ENCODE measurements around the gene SPAG16.

Gene SPAG16

DNA sequence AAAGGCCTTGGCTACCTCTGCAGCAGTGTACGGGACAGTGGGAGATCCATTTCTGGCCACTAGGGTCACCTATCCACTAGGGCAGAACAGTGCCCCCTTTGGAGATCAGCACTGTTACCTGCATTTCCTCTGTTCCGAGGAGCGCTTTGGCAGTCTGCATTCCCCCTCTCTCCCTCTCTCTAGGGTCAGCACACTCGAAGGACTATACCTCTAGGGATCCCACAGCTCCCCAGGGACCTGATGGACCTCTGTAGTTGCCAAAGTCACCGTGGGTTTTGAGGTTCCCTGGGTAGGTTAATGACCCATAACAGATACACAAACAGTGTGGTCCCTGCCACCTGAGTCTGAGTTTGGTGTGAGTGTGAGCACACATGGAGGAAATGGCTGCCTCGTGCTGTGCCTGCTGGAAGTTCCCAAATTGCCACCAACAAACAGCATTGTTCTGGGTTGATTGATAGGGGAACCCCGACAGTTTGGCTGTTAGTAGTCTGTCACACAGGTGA is 1026.8 kb downstream of the SPAG16 start:
- DNase-seq: no peak

DNA sequence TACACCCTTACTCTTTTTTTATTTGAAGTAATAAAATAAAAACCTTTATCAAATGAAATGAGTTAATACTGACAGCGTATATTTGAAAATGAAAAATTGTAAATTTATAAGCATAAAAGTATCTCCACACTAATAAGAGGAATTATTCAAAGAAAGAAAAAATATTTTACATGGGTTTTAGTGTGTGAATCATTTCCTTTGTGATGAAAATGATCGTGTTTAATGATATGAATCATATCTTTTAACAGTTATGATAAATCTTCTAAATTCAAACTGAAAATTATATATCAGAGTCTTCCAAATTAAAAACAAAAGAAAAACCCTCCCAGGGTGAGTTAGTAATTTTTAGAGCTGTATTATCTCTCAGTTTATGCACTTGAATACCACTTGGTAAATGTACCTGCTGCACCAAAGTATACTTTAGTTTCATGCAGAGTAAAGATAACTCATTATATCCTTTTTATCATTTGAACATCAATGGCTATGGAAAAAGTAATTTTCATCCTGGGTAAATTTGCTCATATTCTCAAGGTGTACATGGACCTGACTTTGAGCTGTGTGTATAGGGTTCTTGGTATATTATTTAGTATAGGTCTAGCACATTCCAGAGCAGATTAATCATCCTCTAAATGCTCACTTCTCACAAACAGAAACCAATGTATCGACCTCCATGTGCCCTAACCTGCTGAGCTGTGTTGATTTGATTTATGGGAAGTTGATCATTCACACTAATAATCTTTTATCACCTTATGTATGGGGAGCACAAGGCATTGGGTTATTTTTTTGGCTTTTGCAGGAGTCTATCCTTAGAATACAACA is 1027.9 kb downstream of the SPAG16 start:
- DNase-seq: no peak

DNA sequence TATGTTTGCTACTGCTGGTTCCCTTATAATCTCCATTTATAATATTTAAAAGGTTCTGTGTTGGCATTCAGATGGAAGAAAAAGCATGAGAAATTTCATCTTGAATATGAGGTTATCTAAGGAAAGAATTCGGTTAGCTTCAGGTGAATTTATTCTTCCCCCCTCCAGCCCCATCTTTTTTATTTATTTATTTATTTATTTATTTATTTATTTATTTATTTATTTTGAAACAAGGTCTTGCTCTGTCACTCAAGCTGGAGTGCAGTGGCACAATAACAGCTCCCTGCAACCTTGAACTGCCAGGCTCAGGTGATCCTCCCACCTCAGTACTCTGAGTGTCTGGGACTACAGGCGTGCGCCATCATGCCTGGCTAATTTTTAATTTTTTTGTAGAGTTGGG is 1031.1 kb downstream of the SPAG16 start:
- DNase-seq: no peak

DNA sequence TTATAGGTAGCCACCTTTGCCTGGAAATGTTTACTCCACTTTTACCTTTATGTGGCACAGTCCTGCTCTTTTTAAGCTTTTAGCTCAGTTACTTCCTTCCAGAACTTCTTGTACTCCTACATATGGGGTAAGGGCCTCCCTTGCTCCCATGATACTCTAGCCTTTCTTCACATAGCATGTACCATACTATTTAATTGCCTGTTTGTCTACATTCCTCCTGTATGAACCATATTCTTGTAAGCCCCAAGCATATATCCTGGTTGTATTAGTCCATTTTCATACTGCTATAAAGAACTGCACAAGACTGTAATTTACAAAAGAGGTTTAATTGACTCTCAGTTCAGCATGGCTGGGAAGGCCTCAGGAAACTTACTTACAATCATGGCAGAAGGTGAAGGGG is 1035.9 kb downstream of the SPAG16 start:
- no peak for DNase-seq

DNA sequence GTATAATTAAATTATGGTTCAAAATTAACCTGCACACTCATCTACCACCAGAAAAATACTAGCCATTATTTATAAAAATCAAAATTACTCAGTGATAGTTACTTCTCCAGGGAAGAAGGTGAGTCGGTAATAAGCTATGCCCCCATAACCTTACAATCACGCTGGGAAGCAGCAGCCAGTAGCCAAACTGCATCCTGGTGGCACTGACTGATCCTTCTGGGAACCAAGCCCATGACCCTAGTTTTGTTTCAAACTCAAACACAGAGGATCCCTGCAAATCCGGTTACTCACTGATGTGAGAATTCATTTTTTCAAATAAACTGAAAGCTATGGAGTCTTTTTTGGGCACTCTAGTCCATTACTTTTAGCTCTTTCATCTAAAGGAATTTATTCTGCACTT is 1038.4 kb downstream of the SPAG16 start:
- no peak for DNase-seq

DNA sequence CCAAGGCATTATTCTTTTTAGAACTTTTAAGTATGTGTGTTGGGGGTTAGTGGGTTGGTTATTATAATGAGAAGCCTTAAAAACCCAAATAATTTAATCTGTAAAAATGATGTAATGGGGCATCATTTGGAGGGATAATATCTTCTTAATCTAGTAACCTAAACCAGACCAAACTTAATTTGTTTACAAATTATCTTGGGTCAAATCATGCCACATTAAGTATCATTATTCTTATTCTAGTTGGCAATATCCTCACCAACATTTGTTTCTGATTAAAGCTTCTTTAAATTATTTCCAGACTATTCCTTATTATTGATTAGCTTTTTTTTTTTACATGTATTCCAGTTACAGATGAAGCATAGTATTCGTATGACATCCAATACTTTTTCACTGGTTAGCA is 1041.1 kb downstream of the SPAG16 start:
- DNase-seq: no peak

DNA sequence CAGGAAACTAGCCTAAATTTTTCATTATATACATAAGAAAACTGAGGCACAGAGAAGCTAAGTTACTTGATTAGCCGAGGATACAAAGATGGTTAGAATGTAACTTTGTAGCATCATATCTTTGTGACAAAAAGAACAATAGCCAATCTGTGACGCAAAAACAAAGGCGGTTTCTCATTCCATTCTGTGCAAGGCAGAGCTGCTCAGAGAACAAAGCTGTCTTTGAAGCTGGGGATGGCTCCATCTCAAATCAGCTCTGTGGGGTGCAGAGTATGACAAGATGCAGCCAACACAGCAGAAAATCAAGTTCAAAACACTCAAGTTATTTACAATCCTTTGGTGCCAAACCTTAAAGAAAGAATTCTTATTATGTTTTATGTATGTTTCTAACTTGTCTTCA is 1044.7 kb downstream of the SPAG16 start:
- no peak for DNase-seq

DNA sequence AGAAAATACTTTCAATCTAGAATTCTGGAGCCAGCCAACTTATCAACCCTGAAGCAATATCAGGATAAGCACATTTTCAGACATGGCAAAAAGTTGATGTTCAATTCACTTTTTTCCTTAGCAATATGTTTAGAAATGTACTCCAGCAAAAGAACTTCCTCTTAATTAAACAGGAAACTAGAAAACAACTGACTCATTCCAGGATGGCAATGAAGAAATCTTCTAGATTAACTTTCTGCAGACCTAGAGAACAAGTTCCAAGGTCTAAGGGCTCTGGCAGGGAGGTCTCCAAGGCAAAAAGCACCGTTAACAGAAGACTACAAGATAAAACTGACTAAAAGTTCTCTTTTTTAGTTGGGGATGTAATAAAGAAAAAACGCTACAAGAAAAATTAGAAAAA is 1057.4 kb downstream of the SPAG16 start:
- DNase-seq: no peak

DNA sequence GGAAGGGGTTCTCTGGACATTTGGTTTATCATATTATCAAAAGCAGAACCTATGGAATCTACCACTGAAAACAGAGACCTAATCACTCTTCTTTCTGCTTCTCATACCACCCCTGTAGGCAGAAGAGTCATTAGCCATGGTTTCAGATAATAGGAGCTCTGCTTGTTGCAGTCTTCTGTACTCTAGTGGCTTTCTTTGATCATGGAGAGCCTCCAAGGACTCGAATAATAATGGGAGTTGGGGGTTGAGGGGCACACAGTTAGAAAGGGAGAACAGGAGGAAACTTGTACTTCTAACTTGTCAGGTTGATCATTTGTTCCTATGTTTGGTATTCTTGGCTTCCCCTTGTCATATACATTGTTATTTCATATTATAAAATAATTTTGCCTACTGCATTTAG is 1074.2 kb downstream of the SPAG16 start:
- no peak for DNase-seq

DNA sequence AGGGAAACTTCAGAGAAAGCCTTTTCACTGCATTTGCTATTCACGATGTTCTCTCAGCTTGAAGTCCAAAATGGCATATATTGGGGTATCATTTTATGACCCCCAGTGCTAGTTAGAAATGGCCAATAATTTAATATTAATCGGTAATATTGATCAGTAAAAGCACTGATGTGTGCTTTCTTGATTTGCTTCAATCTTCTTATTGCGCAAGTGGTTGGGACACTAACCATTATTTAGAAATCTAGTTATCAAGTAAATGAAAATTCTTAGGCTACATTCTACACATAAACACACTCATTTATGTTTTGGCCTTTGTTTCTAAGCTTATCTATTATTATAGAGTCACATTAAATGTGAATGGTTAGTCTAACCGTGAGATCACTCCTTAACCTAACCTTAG is 1076.9 kb downstream of the SPAG16 start:
- no peak for DNase-seq

DNA sequence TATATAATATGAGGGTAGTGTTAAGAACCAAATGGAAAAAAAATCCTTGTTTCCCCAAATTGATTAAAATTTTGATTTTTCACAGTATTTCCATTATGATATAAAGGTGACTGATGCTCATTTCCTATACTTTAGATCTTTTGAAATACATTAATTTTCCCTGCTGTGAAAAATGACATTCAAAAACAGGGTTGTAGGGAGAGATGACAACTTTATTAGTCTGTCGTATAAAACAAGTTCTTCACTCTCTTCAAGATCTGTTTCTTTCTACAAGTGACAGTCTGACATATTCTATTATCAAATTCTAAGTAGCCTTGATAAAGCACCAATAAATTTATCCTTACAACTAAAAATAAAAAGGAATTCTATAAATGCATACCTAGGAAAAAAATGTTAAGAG is 1081.3 kb downstream of the SPAG16 start:
- DNase-seq: no peak

DNA sequence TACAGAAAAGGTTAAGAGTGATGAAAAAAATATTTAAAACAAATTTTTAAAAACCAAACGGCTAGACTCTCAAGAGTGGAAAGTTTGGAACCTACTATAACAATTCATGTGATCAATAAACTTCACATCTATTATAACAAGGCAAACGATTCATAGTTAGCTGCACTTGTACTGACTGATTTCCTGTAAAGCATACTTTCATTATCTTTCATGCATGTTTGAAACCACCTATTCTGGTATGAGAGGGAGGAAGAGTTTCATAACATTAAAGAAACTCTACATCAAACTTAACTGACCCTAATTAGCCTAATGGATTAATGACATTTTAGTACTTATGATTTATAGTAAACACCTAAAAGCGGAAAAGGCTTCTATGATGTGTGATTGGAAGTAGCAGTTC is 1082.9 kb downstream of the SPAG16 start:
- no peak for DNase-seq

DNA sequence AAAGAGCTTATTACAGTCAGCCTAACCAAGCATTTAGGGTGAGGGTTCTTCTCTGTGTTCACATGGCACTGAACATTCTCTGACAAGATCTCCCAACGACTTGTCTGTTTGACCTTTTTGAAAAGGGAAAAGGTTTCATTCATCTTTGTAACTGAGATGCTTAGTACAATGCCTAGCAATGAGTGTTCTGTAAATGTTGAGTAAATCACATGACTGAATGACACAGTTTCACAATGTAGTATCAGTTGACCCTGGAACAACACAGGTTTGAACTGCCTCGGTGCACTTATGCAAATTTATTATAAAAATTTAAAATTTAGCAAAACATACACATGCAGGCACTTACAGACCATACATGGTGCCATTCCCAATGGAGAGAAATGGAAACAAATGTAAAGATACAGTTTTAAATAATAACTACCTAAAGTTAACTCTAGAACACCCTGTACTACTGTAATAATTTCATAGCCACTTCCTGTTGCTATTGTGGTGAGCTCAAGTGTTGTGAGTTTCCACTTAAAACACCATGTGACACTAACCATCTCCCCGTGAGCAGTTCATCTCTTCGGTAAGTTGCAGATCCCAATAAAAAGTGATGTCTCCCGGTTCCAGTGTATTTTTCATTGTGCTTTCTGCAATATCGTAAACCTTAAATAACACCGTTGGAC is 1092.5 kb downstream of the SPAG16 start:
- no peak for DNase-seq

DNA sequence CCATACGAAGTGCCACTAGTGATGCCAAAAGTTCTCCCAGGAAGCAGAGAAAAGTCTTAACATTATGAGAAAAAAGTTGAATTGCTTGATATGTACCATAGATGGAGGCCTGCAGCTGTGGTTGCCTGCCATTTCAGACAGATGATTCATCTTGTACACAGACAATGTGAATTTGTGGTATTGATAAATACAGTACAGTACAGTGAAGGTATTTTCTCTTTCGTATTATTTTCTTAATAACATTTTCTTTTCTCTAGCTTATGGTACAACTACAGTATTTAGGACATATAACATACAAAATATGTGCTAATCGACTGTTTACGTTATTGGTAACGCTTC is 1093.0 kb downstream of the SPAG16 start:
- DNase-seq: no peak

DNA sequence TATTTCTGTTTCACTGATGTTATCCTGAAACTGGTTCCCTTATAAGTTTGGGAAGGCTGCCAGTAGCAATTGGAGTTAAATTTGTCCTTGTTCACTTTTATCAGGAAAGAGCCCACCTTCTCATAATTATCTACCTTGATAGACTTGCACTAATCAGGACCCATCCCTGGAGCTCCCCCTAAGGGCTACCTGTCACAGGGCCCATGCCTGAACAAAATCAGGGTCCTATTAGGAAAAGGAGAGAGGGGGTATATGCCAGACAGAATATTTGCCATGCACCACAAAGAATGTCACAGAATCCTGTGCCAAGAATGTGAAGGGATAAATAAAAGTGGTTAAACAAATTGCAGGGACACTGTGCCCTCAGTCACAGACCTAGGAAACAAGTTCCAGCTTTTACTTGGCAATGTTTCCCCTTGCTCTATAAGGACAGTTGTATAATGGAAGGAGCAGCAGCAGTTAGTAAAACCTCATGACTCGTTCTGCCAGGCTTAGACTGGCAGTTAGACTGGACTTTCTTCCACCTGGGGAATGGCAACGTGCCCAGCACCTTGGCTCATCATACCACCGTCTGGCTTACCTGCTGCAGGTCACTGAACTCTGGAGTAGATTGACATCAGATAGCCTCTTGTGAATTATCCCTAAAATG is 1094.3 kb downstream of the SPAG16 start:
- DNase-seq: no peak

DNA sequence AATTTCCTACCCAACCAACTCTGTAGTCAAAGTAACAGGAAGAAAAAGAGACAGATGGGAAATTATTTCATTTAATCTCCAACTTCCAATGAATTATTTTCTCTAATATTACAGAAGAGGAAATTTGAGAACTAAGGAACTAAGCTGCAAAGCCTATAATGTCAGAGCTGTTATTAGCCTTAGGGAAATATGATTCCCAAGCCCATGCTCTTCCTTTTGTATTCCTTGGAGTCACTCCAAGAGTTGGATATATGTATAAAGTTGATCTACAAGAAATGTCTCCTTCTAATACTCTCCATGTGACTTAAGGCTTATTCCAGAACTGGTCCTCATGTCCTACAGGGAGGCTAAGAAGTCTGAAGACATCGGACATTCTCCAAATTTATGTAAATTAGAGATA is 1095.0 kb downstream of the SPAG16 start:
- no peak for DNase-seq

DNA sequence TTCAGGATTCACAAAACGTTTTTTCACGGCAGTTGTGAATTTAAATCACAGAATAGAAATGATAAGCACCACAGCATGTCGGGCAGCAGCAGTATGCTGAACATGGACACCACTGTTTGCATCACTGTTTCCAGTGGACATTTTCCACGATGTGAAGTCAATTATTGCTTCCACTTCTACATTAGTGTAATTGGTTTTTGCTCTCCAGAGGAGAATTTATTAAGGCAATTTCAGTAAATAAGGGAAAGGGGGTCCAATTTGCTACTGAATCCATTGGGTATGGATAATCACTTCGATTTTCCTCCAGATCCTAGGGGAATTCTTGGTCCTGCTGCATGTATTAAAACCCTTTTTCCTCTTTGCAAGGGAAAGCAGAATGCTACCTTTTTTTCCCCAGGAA is 1096.4 kb downstream of the SPAG16 start:
- DNase-seq: no peak

DNA sequence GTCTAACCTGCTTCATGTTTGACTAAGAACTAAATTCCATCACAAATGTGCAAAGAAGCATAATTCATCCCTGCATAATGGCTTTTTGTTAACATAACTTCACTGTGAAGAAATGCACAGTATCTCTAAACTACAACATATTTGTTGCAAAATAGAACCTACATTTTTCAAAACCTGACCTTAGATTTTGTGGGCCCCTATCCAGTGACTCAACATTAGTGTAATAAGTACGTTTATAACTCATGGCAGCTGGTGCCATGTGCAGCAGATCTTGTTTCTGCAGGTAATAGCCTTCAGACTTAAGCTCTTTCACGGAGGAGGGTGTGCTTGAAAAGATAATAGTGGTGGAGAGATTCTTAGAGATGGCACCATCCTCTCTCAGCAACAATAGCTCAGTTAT is 1098.0 kb downstream of the SPAG16 start:
- no peak for DNase-seq

DNA sequence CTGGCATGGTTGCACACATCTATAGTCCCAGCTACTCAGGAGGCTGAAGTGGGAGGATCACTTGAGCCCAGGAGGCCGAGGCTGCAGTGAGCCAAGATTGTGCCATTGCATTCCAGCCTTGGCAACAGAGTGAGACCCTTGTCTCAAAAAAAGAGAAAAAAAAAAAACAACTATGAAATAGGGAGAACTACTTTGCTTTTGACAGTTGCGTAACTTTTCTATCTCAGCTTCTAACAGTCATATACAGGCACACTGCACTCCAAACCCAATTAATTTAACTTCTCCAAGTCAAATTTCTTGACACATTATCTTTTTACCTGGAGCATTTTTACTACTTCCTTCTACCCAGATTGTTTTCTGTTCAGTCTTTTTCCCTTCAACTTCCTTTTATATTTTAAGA is 1102.5 kb downstream of the SPAG16 start:
- DNase-seq: no peak

DNA sequence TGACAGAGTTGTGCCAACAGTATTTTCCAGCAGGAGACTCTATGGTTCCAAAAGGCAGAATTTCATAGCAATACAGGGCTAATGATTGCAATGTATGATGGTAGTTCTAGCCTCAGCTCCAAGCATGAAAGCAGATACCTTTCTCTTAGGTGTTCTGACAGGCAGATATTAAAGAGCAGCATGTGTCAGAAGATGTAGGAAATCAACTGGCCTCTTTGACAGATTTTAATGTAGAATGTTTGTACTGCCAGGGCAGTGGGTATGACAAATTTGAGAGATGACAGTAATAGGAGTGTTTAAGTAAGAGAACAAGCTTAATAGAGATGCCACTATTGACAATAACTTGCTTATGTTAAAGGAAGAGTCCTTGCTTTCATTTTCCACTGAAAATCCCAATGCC is 1105.1 kb downstream of the SPAG16 start:
- DNase-seq: no peak

DNA sequence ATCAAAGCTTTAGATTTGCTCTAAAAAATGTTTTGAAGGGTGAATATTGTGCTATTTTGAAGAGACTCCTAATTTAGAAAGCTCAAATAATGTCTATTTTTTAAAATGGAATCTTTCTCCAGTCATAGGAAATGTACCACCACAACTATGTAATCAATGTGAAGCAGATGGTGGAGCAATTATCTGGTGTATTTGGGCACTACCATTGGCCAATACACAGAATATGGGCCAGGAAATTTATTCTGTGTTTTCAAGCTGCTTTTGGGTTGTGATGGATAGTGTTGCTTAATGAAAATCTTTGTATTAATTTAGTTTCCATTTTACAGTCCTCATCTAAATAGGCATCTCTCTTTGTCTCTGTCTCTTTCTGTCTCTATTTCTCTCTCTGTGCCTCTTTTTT is 1109.5 kb downstream of the SPAG16 start:
- no peak for DNase-seq

DNA sequence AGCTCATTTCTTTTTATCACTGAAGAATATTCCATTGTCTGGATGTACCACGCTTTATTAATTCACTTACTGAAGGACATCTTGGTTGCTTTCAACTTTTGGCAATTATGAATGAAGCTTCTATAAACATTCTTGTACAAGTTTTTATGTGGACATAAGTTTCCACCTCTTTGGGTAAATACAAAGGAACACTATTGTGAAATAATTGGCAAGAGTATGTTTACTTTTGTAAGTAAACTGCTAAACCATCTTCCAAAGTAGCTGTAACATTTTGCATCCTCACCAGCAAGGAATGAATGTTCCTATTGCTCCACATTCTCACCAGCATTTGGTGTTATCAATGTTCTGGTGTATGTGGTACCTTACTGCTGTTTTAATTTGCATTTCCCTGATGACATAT is 1110.8 kb downstream of the SPAG16 start:
- DNase-seq: no peak

DNA sequence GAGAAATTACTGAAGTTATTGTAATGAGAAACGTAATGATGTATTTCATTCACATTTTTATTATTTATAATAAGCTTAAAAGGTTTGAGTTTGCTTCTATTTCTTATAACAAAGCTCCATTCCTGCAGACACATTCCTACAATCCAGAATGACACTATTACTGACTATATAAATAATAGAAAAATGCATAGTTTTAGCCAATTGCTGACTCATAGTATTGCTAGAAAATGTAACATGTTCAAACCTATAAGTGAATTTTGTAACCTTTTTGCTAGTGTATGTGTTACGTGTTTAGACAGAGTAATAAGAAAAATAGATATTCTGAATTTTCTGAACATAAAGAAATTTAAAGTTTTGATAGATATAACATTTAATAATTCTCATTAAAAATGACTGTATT is 1117.3 kb downstream of the SPAG16 start:
- no peak for DNase-seq

DNA sequence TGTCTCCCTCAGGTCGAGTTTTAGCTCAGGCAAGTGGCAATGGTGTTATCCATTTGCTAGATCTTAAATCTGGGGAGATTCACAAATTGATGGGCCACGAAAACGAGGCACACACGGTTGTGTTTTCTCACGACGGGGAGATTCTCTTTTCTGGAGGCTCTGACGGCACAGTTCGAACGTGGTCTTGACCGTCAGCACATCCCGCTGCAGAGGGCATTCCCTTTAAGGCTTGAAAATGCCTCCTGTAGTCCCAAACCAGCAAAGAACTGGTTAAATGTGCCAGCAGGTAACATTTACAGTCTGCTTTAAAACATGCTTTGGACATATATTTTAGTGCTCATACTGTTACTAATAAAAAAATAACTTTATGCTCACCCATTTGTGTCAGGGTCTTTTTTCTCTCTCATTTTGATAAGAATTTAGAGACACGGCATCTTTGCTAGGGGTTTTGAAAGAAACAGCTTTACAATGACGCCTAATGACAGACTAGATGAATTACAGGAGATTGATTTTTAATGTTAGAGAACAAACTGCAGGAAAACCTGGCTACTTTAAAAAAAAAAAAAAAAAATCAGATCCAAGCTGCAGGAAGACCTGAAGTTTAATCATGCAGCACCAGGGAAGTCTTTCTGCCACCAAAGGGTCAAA is 1126.0 kb downstream of the SPAG16 start:
- DNase-seq: no peak
